IPS-NIHi11 (cell line): Measurements from ENCODE around the gene TTI1.
A peak's percentile ranks its signal among the peaks of the same experiment; 100 is the strongest.

Experiments
- DNase-seq: peaks from one replicate; pipeline ENCODE4 v3.0.0; 2012; ENCODE audit warnings: mixed read lengths, low spot score

TTI1 gene

DNA sequence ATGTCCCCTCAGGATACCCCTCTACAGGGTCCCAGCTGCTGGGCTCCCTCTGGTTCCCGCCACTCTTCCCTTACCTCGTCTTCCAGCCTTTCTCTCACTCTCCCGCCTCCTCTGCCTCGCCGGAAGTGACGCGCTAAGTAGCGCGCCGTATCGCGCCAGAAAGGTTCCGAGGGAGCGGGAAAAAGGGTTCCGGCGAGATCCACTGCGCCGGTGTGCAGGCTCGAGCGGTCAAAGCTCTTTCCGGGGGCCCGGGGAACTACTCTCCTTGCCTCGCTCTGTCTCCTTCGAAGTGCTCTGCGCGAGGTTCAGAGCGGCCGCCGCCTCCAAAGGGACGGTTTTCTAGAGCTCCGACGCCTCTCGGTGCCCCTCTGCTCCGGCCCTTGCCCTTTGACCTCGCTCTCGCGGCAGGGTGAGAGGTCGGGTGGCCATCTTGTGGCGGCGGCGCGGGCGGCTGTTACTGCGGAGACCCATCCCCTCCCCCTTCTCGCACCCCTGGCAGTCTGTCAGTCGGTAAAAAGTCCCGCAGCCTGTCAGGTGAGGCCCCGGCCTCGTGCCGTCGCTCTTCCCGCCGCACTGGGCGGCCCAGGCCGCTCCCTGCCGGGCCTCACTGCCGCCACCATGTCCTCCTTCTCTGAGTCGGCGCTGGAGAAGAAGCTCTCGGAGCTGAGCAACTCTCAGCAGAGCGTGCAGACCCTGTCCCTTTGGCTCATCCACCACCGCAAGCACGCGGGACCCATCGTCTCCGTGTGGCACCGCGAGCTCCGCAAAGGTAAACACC lies at the start of gene TTI1, which contains the start of gene RPRD1B:
Gene TTI1 (minus strand): TSS at position 127 of the 778 bp plus-strand sequence. CDS start 19,640 bp downstream, outside the sequence.
Gene RPRD1B (plus strand): TSS at position 417 of the 778 bp plus-strand sequence. CDS start 202 bp downstream, at position 619.
- DNase-seq = peak; percentile 89

DNA sequence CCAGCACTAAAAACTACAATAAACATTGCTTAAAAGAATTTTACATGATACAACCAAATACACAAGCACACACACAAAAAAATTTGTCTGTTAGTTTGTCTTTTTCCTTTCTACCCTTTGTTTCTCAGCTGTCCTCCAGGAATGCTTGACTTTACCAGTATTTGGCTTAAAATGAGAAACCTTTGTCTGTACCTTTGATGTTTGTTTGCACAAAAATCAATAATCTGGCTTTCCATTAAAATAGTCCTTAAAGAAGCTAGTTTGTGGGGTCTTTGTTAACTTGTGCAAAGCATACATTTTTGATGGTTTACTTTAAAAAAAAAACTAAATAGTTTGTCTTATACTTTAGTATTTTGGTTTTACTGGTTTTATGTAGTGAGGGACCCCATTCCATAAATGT lies 49.6 kb upstream of the TTI1 start:
- DNase-seq = no peak

DNA sequence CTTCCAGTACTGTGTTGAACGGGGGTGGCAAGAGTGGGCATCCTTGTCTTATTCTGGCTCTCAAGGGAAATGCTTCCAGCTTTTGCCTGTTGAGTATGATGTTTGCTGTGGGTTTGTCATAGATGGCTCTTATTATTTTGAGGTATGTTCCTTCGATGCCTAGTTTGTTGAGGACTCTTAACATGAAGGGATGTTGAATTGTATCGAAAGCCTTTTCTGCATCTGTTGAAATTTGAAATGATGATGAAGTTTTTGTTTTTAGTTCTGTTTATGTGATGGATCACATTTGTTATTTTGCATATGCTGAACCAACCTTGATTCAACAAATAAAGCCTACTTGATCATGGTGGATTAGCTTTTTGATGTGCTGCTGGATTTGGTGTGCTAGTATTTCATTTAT lies 48.3 kb upstream of the TTI1 start:
- no peak for DNase-seq

DNA sequence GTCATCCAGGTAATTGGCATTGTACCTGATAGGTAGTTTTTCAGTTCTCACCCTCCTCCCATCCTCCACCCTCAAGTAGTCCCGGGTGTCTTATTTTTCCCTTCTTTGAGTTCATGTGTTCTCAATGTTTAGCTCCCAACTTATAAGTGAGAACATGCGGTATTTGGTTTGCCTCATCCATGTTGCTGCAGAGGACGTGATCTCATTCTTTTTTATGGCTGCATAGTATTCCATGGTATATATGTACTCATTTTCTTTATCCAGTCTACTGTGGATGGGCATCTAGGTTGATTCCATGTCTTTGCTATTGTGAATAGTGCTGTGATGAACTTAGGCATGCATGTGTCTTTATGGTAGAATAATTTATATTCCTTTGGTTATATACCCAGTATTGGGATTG lies 46.1 kb upstream of the TTI1 start:
- DNase-seq = no peak

DNA sequence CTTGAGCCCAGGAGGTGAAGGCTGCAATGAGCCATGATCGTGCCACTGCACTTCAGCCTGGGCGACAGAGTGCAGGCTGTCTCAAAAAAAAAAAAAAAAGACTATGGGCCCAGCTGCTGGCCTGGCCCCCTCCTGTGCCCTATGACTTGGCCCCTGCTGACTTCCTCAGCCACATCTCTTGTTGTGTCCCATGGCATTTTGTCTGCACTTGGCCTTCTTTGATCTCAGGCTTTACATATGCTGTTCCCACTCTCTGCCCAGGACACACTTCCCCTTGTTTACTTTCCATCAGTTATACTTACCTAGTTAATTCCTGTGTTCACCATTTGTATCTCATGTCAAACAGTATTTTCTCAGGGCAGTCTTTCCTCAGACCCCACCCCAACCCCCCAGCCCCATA lies 44.8 kb upstream of the TTI1 start:
- no peak for DNase-seq

DNA sequence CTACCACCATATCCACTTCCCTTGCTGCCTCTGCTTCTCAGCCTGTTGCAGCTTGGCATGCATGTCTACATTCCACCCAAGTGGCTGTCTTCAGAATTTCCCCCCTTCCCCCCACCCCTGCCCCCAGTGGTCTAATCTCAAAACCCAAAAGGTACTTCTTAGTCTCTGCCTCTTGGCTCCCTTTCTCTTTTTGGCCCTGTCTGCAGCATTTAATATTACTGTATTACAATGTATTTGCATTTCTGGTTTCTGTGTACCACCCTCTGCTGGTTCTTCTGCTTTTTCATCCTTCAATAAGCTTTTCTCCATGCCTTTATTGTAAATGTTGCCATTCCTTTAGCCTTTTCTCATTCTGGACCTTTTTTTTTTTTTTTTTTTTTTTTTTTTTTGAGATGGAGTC lies 43.3 kb upstream of the TTI1 start:
- DNase-seq = no peak

DNA sequence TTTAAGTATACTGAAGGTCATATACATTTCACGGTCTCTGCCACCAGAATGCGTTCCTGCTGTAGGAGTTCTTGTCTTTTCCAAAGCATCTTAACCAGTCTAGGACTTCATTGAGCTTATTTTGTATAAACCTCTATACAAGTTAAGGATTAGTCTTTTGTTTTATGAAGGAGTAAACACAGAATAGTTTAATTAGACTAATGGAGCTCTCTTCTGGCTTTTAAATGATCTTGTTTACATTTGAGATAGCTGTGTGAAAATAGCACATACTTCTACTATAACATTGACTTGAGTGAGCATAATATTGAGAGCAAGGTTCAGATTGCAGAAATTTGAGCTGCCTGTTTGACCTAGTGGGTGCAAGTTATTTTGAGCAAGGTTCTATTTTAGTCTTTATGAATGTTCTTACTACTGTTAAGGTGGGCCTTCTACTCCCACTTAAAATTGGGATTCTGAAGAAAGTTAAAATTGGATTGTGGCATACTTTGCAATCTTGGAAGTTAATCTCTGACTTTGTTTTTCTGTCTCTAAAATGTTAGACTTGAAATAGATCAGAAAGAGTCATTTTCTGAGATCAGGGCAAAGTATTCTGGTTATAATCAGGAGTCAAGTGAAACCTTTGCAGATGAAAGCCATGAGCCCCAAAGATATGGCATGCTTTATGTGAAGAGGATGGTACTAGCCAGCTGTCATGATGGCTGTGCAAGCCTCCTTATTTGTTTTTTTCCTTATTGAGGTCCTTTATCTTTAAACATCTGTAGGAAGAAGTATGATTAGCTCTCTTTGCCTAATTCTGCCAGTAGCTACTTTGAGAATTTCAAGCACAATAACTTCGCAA lies 42.1 kb upstream of the TTI1 start:
- no peak for DNase-seq

DNA sequence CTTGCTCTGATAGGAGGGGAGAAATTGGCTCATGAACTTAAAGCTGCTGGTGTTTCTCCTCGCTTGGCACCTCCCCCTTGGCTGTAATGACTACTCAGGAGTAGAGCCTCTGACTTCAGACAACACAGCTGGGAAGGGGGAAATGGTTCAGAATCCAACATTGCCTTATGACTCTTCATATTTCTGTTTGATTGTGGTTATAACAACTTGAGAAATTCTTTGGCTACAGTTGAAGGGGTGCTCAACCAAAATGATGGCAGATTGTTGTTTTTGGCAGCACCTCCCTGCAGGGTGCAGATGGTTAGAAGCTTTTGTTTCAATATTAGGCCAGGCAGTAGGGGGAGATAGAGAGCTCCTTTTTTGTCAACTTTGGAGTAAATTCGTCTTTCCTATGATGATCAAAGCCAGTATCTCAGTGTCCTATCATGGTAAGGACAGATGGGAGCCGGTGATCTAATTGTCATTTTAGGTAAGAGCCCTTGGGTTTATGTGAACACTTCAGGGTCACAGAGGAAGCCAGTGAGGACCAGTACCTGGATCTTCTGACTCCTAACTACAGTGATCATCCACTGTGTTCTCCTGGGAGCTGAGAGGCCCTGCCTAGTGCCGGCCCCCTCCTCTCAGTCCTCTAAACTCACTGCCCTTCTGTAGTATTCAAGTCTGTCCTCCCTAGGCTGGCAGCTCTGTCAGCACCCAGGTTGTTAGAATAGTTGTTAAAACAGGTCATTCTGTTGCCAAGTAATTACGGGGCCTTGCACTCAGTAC lies 40.2 kb upstream of the TTI1 start:
- DNase-seq = peak; percentile 72

DNA sequence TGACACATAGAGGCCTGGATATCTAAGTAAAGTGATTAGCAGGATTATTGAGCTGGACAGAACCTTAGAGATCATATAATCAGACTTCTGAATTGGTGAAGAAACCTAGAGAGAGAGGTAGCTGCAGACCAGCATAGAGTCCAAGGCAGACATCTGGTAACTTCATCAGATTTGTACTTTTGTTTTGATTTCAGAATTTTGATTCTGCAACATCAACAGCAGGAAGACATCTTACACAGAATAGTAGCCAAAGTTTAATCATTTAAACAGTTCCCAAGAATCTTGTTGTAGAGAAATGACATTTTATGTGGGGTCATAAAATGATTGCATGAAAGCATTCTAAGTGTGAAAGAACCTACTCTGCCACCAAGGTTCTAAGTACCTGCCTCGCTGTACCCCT lies 39.6 kb upstream of the TTI1 start:
- DNase-seq = no peak

DNA sequence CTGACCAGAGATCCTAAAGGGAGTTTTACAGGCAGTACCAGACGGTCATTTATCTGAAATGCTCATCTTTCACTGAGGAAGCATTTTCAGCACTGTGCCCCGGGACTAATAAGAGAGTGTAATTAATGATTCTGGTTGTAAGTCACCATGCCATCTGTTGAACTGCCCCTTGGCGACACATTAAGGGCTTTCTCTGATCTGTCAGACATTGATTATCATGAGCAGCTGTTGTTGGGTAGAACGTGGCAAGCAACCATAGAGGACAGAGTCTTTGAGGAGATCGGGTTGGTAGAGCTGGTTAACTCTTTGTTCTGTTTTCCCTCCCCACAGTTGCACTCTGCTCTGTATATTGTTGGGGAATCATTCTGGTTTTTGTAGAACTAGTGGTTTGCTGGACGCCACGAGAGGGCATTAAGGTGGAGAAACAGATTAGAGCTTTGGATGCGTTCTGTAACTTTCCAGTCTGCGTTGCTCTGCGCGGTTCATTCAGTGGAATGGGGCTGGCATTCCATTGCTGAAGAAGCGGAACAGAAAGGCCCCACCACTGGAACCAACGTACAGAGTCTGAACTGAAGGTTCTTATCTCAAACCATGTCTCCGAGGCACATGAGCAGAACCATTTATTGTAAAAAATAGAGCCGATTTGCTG lies 34.6 kb upstream of the TTI1 start:
- no peak for DNase-seq

DNA sequence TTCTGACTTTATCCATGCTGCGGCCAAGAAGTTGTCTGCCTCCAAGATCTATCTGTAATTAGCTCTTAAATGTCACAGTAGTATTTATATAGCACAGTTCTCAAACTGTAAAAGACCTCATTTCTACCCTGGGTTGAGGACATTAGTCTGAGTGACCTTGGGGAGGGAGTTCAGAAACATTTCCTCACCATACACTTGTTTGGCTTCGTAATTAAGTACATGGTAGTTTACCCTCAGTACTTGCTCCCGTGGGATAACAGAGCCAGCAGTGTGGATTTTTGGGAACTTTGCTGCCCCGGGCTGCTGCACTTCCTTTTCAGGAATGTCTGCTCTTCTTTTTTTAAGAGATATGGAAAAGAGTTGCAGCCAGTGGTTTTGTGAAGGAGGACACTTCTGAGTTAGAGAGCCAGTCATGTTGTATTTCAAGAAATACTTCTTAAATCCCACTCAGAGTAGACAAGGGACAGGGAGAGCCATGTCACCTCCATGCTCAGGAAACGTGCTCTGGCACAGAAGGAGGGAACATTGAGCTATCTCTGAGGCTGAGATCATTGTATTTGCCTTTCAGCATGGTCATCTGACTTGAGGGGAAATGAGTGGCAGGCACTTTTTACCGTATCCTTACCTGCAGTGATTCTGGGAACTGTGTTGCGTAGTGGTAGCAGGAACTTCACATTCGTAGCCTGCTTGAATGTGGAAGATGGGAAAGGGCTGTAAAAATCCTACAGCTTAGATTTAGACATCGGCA lies 33.9 kb upstream of the TTI1 start:
- DNase-seq = no peak

DNA sequence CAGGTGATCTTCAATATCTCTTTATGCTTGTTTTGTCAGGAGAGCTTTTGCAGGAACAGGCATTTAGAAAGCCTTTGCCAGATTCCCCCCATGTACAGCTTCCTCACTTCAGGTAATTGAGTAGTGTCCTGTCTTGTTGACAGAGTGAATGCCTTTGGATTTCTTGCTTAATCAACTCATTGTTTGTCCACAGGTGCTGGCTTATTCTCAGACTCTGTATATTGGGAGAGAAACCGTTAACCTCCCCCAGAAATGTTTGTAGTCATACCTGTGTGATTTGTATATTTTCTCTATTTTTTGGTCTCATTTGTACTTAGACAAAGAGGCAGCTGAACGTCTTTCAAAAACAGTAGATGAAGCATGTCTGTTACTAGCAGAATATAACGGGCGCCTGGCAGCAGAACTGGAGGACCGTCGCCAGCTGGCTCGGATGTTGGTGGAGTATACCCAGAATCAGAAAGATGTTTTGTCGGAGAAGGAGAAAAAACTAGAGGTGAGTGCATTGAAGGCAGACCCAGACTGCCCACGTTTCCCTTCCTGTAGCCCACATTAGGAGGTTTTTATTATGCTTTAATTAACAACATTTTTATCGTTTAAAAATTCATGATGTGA lies 32.6 kb upstream of the TTI1 start:
- no peak for DNase-seq

DNA sequence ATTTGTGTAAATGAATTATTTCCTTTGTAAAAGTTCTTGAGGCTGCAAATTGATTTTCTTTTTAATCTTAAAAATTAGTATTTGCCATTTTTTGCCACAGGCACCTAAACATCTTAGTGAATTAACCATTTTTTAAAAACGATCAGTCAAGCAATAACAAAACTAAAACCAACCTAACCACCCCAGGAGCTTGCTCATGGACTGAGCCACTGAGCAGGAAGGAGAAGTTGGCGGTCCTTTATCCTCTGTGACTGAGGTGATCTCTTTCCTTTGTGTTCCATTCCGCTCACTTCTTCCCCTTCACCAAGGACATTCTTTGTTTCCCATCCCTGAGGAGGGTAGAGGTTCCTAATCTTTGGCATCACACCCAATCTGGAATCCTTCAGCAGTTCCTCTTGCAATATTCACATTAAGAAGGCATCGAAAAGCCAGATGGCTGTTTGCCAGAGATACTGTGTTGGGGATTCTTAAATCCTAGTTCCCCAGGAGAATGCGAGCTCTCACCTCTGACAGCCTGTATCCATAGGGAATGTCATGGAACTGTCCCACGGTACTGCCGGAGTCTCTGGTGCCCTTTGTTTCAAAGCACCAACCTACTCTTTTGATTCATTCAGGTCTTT lies 30.8 kb upstream of the TTI1 start:
- no peak for DNase-seq

DNA sequence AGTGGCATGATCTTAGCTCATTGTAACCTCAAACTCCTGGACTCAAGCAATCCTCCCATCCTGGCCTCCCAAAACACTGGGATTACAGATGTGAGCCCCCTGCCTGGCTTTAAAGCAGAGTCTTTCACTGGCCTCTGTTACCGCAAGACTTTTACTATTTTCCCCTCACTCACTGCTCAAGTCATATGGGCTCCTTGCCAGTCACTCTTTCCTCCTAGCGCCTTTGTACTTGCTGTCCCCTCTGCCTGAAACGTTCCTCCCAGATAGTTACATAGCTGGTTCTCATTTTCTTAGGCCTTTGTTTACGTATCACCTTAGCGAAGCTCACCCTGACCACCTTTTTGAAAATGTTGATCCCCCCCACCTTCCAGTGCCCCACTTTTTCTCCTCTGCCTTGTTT lies 29.6 kb upstream of the TTI1 start:
- no peak for DNase-seq

DNA sequence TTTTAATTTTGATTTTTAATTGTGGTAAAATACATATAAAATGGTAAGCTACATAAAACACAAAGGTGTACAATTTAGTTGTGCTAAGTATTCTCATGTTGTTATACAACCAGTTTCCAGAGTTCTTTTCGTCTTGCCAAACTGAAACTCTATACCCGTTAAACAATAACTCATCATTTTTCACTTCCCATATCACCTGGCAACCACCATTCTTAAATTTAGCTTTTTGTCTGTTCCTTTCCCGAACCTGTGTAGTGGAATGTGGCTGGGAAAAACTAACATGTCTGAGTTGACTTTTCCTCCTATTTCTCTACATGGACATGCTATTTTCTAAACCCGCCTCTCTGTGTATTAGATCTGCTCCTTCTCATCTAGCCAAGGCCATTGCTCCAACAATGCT lies 27.9 kb upstream of the TTI1 start:
- DNase-seq = no peak

DNA sequence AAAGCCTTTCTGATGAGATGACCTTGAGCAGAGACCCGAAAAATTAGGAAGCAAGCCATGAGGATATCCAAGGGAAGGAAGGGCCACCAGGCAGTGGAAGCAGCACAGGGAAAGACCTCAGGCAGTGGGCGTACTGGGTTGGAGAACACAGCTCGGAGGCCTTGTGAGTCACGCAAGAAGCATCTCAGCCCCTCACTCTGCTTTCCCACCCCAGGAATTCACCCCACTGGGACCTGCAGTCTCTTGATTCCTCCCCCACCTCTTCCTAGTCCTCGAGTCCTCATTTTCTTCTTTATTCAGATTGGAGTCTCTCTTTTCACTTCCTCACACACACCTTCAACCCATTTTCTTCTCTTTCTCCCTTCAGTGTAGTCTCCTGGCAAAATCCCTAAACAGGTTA lies 27.3 kb upstream of the TTI1 start:
- DNase-seq = no peak

DNA sequence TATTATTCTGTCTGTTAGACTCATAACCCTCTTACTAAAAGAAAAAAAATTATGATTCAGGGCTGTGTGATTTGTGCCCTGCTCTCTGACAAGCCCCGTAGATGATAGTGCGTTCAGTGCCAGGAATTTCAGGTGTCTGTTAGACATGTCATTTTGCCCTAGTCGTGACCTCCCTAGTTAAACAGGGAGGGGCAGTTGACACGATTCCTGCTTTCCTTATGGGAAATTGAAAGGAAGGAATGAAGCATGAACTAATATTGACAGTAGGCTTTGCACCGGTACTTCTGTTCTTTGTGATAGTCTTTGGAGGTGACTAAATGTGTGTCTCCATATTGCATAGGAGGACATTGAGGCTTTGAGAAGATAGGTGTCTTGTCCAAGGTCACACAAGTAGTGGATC lies 26.6 kb upstream of the TTI1 start:
- DNase-seq = no peak

DNA sequence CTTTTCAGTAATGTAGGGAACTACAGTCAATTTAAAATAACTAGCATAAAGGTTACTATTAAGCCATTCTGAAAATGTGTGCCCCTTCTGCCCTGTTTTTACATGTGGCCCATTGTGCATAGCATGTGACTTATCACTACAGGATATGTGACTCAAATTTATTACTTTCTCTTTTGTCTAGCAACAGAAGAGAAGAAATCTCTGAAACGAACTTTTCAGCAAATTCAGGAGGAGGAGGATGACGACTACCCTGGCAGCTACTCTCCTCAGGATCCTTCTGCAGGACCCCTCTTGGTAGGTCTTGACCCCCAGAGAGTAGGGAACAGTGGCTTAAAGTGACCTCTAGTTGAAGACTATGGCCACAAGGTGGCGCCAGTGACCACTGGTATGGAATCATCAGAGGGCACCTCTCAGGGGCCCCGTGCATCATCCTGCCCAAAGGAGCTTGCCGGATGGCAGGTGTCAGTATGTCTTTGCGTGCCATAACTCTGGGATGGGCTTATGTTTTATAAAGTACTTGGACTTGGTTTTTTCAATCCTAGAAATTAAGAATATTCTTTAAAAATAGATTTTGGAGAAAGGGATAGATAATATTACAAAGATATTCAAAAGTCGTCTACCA lies 24.2 kb upstream of the TTI1 start:
- DNase-seq = peak; percentile 89

DNA sequence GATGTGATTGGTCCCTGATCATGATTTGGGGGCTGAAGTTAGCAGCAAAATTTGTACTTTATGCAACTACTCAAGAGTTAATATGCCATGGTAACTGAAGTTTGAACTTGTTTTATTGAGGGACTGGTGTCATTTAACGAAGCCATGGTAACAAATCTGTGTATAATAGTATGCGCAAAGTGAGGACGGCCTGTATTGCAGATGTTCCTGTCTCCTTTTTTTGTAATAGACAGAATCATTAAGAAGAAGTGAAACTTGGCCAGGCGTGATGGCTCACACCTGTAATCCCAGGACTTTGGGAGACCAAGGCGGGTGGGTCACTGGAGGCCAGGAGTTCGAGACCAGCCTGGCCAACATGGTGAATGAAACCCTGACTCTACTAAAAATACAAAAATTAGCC lies 22.6 kb upstream of the TTI1 start:
- DNase-seq = no peak

DNA sequence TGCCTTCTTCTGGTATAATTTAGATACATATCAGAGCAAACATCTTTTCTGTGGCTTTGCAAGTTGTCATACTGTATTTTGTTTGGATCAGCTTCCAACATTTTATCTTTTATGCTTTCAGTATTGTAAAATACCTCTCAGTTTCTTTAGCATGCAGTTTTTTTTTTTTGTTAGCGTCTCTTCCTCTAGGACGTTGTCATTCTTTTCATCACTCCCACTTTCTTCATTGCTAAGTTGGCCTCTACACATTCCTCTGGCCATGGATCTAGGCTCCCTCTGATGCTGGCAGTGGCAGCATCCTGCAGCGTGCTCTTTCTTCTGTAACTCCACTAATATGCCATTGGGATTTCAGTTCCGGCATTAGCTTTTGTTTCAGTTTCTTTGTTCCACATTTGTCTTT lies 22.0 kb upstream of the TTI1 start:
- no peak for DNase-seq
